Measurements from ENCODE around the gene MPV17L. TPM values are rescaled to one million over a fixed set of nuclear protein-coding genes. Genes with fewer than 3 reads are reported as not detected.

The MPV17L gene
- total RNA-seq, 1 experiment from 2014 or later = 6.4 TPM

DNA sequence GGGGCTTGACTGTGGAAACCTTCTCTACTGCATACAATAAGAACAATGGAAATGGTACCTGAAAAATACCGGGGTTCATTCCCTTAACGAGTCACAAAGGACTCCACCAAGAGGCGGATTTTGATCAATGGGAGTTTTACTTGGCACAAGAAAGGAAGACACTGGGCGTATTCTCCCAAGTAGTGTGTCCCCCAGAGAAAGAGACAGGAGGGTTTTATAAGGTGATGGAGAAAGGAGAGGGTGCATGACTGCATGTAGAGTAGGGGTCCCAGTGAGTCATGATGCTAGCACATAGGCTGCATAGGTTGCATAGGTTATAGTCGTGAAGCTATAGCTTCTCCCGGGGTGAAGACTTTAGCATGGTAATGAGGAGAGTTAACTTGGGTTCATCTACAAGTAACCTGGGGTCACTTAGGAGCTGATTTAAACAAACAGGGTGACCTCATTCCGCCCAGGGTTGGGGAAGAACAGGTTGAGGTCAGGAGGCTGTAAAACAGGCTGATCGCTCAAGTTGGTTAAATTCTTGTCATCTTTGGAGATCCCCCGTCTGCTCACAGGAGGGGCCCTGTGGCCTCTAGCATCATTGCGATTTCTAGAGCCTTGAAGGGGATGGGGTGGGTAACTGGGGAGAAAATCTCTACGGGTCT, 1.5 kb downstream of the MPV17L start:
- no peak overlapping the region for H4K8ac ChIP-seq (replicated peaks; ENCODE audit: insufficient read length, low read depth, low read length)
- TF ChIP-seq CTCF (conservative IDR thresholded peaks at IDR 0.05) = no peak
- no peak overlapping the region for H2BK12ac ChIP-seq (ENCODE audit: insufficient read length, low read depth, low read length)
- H2BK20ac ChIP-seq (ENCODE audit: low read depth, low read length, poor library complexity, severe bottlenecking) = no peak overlapping the region
- Mint-ChIP-seq H3K27me3 (ENCODE audit: low read depth) (peaks cover 7% of the 10 kb centered on the region), H3K27ac (no peak overlapping the region), H3K36me3 (ENCODE audit: insufficient read depth in 1 of 3, low read depth in 3 of 3) (peaks cover 0 to 3% (median 0%) of the 10 kb centered on the region in 3 experiments; a peak in 1 of 7 replicates), H3K9me3 (peaks cover 0 to 3% of the 10 kb centered on the region in 2 experiments; a peak in 1 of 5 replicates), H3K4me1 (peaks cover 19 to 27% of the 10 kb centered on the region in 2 experiments), H3K4me3 (peak overlapping the region; percentile 14 to 81; a peak in 4 of 5 replicates)
- H3K27me3 ChIP-seq (ENCODE audit: insufficient read depth, low read length) = no peaks in the 10 kb centered on the region
- no peaks in the 10 kb centered on the region for H3K79me2 ChIP-seq (ENCODE audit: insufficient read depth, low read length)
- H3K27ac ChIP-seq (ENCODE audit: insufficient read length, low read depth, low read length) = no peak overlapping the region
- H3K23ac ChIP-seq (ENCODE audit: insufficient read length, low read depth, low read length) = no peak overlapping the region
- no peak overlapping the region for H3K18ac ChIP-seq (ENCODE audit: insufficient read length, low read depth, low read length)
- no peak overlapping the region for H4K91ac ChIP-seq (ENCODE audit: insufficient read length, low read depth, low read length)
- H4K20me1 ChIP-seq (ENCODE audit: control insufficient read depth, insufficient read depth, insufficient read length) = no peaks in the 10 kb centered on the region
- H3K9ac ChIP-seq (ENCODE audit: extremely low read depth, insufficient read length, low read length) = no peak overlapping the region
- no peak overlapping the region for H3K14ac ChIP-seq (ENCODE audit: insufficient read depth, low read length)
- no peak overlapping the region for H2BK5ac ChIP-seq (ENCODE audit: insufficient read length, low read length)
- no peak overlapping the region for H3K4ac ChIP-seq (ENCODE audit: low read depth, low read length)
- H3K9me3 ChIP-seq (ENCODE audit: control insufficient read depth, low read depth, low read length) = no peaks in the 10 kb centered on the region
- H3K56ac ChIP-seq (ENCODE audit: insufficient read length, low read depth, low read length) = no peak overlapping the region
- no peaks in the 10 kb centered on the region for H3K79me1 ChIP-seq (ENCODE audit: insufficient read depth, low read depth, low read length, poor library complexity, severe bottlenecking)
- H3T11ph ChIP-seq (ENCODE audit: low read length) = no peak overlapping the region
- peak overlapping the region; percentile 5 for H3K4me2 ChIP-seq (ENCODE audit: insufficient read depth, insufficient read length, low read length)
- no peak overlapping the region for H2AK5ac ChIP-seq (ENCODE audit: insufficient read length, low read length)
- no CpG with 5 or more reads among the region's 11 CpGs for WGBS (ENCODE audit: extremely low coverage, insufficient read length, low lambda C conversion rate)
- no peak overlapping the region for H2AFZ ChIP-seq (ENCODE audit: low read length)
- DNase-seq = no peak
- peaks cover 2% of the 10 kb centered on the region for H3K23me2 ChIP-seq (ENCODE audit: insufficient read length, low read depth, low read length, poor library complexity, severe bottlenecking)
- H3K4me1 ChIP-seq (ENCODE audit: insufficient read depth, low read length) = no peaks in the 10 kb centered on the region; the same call in 1 of the 2 replicates
- no peak overlapping the region for H4K5ac ChIP-seq (ENCODE audit: insufficient read length, low read depth, low read length)
- H2BK120ac ChIP-seq (ENCODE audit: low read depth, low read length, poor library complexity, severe bottlenecking) = no peak overlapping the region
- no peak overlapping the region for H2BK15ac ChIP-seq (ENCODE audit: low read depth, low read length)
